ENCODE results near the gene ATP6V1E1. TPM values are rescaled to one million over a fixed set of nuclear protein-coding genes. Genes with fewer than 3 reads are reported as not detected.

ATP6V1E1 gene
- total and polyA plus RNA-seq, 10 of the 15 experiments (the other 5 are each of a cell fraction or from before 2014, with no cell fraction given) = 66.7 to 128 (median 87.9) TPM

DNA sequence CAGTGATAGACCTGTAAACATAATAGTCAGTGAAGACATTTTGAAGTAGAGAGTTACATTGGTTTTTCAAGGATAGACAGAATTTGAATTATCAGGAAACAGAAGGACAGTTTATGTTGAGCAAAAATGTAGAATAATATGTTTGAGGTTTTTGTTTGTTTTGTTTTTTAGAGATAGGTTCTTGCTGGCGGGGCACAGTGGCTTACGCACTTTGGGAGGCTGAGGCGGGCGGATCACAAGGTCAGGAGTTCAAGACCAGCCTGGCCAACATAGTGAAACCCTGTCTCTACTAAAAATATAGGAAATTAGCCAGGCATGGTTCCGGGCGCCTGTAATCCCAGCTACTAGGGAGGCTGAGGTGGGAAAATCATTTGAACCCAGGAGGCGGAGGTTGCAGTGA, 45.6 kb upstream of the ATP6V1E1 start (continued):
- TF ChIP-seq, protein P1, sequence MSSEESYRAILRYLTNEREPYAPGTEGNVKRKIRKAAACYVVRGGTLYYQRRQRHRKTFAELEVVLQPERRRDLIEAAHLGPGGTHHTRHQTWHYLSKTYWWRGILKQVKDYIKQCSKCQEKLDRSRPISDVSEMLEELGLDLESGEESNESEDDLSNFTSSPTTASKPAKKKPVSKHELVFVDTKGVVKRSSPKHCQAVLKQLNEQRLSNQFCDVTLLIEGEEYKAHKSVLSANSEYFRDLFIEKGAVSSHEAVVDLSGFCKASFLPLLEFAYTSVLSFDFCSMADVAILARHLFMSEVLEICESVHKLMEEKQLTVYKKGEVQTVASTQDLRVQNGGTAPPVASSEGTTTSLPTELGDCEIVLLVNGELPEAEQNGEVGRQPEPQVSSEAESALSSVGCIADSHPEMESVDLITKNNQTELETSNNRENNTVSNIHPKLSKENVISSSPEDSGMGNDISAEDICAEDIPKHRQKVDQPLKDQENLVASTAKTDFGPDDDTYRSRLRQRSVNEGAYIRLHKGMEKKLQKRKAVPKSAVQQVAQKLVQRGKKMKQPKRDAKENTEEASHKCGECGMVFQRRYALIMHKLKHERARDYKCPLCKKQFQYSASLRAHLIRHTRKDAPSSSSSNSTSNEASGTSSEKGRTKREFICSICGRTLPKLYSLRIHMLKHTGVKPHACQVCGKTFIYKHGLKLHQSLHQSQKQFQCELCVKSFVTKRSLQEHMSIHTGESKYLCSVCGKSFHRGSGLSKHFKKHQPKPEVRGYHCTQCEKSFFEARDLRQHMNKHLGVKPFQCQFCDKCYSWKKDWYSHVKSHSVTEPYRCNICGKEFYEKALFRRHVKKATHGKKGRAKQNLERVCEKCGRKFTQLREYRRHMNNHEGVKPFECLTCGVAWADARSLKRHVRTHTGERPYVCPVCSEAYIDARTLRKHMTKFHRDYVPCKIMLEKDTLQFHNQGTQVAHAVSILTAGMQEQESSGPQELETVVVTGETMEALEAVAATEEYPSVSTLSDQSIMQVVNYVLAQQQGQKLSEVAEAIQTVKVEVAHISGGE (CRISPR knock-in tag; IDR thresholded peaks at IDR 0.05) = no peak
- TF ChIP-seq NFXL1 (IDR thresholded peaks at IDR 0.05; ENCODE audit: borderline replicate concordance) (no peak), TCF12 (IDR thresholded peaks at IDR 0.05; ENCODE audit: low read depth, low read length) (no peak), PAX5 (IDR thresholded peaks at IDR 0.05; ENCODE audit: borderline replicate concordance, low read depth, low read length) (no peak), HCFC1 (IDR thresholded peaks at IDR 0.05; ENCODE audit: low read length) (no peak), MEF2A (IDR thresholded peaks at IDR 0.05; ENCODE audit: insufficient read depth, low read depth, low read length) (no peak), CREM (IDR thresholded peaks at IDR 0.05; ENCODE audit: low read depth) (no peak)
- TF ChIP-seq, protein P2, sequence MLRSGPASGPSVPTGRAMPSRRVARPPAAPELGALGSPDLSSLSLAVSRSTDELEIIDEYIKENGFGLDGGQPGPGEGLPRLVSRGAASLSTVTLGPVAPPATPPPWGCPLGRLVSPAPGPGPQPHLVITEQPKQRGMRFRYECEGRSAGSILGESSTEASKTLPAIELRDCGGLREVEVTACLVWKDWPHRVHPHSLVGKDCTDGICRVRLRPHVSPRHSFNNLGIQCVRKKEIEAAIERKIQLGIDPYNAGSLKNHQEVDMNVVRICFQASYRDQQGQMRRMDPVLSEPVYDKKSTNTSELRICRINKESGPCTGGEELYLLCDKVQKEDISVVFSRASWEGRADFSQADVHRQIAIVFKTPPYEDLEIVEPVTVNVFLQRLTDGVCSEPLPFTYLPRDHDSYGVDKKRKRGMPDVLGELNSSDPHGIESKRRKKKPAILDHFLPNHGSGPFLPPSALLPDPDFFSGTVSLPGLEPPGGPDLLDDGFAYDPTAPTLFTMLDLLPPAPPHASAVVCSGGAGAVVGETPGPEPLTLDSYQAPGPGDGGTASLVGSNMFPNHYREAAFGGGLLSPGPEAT (IDR thresholded peaks at IDR 0.05; ENCODE audit: low read depth) = no peak
- TF ChIP-seq, protein P3, sequence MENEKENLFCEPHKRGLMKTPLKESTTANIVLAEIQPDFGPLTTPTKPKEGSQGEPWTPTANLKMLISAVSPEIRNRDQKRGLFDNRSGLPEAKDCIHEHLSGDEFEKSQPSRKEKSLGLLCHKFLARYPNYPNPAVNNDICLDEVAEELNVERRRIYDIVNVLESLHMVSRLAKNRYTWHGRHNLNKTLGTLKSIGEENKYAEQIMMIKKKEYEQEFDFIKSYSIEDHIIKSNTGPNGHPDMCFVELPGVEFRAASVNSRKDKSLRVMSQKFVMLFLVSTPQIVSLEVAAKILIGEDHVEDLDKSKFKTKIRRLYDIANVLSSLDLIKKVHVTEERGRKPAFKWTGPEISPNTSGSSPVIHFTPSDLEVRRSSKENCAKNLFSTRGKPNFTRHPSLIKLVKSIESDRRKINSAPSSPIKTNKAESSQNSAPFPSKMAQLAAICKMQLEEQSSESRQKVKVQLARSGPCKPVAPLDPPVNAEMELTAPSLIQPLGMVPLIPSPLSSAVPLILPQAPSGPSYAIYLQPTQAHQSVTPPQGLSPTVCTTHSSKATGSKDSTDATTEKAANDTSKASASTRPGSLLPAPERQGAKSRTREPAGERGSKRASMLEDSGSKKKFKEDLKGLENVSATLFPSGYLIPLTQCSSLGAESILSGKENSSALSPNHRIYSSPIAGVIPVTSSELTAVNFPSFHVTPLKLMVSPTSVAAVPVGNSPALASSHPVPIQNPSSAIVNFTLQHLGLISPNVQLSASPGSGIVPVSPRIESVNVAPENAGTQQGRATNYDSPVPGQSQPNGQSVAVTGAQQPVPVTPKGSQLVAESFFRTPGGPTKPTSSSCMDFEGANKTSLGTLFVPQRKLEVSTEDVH (IDR thresholded peaks at IDR 0.05; ENCODE audit: low read depth, partially characterized antibody) = no peak
- TF ChIP-seq, protein P4, sequence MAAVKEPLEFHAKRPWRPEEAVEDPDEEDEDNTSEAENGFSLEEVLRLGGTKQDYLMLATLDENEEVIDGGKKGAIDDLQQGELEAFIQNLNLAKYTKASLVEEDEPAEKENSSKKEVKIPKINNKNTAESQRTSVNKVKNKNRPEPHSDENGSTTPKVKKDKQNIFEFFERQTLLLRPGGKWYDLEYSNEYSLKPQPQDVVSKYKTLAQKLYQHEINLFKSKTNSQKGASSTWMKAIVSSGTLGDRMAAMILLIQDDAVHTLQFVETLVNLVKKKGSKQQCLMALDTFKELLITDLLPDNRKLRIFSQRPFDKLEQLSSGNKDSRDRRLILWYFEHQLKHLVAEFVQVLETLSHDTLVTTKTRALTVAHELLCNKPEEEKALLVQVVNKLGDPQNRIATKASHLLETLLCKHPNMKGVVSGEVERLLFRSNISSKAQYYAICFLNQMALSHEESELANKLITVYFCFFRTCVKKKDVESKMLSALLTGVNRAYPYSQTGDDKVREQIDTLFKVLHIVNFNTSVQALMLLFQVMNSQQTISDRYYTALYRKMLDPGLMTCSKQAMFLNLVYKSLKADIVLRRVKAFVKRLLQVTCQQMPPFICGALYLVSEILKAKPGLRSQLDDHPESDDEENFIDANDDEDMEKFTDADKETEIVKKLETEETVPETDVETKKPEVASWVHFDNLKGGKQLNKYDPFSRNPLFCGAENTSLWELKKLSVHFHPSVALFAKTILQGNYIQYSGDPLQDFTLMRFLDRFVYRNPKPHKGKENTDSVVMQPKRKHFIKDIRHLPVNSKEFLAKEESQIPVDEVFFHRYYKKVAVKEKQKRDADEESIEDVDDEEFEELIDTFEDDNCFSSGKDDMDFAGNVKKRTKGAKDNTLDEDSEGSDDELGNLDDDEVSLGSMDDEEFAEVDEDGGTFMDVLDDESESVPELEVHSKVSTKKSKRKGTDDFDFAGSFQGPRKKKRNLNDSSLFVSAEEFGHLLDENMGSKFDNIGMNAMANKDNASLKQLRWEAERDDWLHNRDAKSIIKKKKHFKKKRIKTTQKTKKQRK (IDR thresholded peaks at IDR 0.05; ENCODE audit: low read depth, low read length) = no peak

Data from GM12878 (cell line).